Suprapubic skin (tissue), 4 donors: ENCODE data around the gene RARS2. TPM values are rescaled to one million over a fixed set of nuclear protein-coding genes. Genes with fewer than 3 reads are reported as not detected.

Experiments
- DNase-seq, 2 donors: peaks; one replicate each; pipeline ENCODE4 v3.0.0-alpha.2; 2019; ENCODE audit warnings: low spot score in 2 of 2
- H3K27ac ChIP-seq: fragments of 200-600 bp; sonication (generic); one replicate; pipeline ENCODE4 v1.5.1; 2019
- H3K27me3 ChIP-seq: fragments of 200-600 bp; sonication (generic); one replicate; pipeline ENCODE4 v1.5.1; 2019
- H3K36me3 ChIP-seq: fragments of 200-600 bp; sonication (generic); one replicate; pipeline ENCODE4 v1.5.1; 2019
- H3K4me1 ChIP-seq: fragments of 200-600 bp; sonication (generic); one replicate; pipeline ENCODE4 v1.5.1; 2019
- H3K4me3 ChIP-seq: fragments of 200-600 bp; sonication (generic); one replicate; pipeline ENCODE4 v1.5.1; 2019; ENCODE audit warnings: mild to moderate bottlenecking
- H3K9me3 ChIP-seq: fragments of 200-600 bp; sonication (generic); one replicate; pipeline ENCODE4 v1.5.1; 2019
- CTCF ChIP-seq, 2 donors: fragments of 200-600 bp in 1 of 2; fragments of 450-650 bp in 1 of 2; sonication (generic) in 1 of 2; IDR thresholded peaks; one replicate each; pipeline ENCODE4 v1.5.1; 2016 to 2019; ENCODE audit warnings: antibody characterized with exemption in 2 of 2, mild to moderate bottlenecking in 1 of 2, moderate library complexity in 1 of 2
- EP300 ChIP-seq: sonication (generic); formaldehyde crosslinking; IDR thresholded peaks from one replicate; pipeline ENCODE4 v1.6.1; 2017; ENCODE audit warnings: antibody characterized with exemption
- POLR2A ChIP-seq, 2 donors: fragments of 450-650 bp; IDR thresholded peaks; one replicate each; pipeline ENCODE4 v1.6.1; 2017; ENCODE audit warnings: antibody characterized with exemption in 2 of 2, mild to moderate bottlenecking in 2 of 2, moderate library complexity in 2 of 2
- POLR2AphosphoS5 ChIP-seq, 3 donors: sonication (generic); formaldehyde crosslinking; IDR thresholded peaks; one replicate each; pipeline ENCODE4 v1.6.1; 2017; ENCODE audit warnings: antibody characterized with exemption in 3 of 3
- WGBS: methylation state at CpG from one replicate; pipeline ENCODE4 v1.1.5; 2018; 5-methylcytosine and 5-hydroxymethylcytosine counted together
- total RNA-seq, 4 donors: library from RNA; depleted of rRNA; stranded (reverse); fragments of >200 nt; gene quantifications; one replicate each; pipeline ENCODE4 v1.1.0, GENCODE V29; 2016

The RARS2 gene
- total RNA-seq, 4 donors from 2014 or later: 16.4 to 29.6 (median 19.7) TPM

GRCh38 chr6:87633851-87634250, 44.1 kb upstream of the RARS2 start:
- no peaks in the 10 kb centered on the region for H3K9me3 ChIP-seq
- peaks cover 27% of the 10 kb centered on the region for H3K36me3 ChIP-seq
- no peak for DNase-seq
- no peak overlapping the region for H3K4me3 ChIP-seq
- 75% methylated on average over 3 of the region's 3 CpGs for WGBS
- no peaks in the 10 kb centered on the region for H3K27me3 ChIP-seq
- no peaks in the 10 kb centered on the region for H3K4me1 ChIP-seq
- no peak overlapping the region for H3K27ac ChIP-seq
- no peak for TF ChIP-seq POLR2AphosphoS5 (IDR thresholded peaks at IDR 0.05)
- TF ChIP-seq POLR2A (IDR thresholded peaks at IDR 0.05): no peak
- TF ChIP-seq CTCF (IDR thresholded peaks at IDR 0.05): no peak
- no peak for TF ChIP-seq EP300

GRCh38 chr6:87630746-87631145, 41.0 kb upstream of the RARS2 start:
- DNase-seq: no peak
- no peak overlapping the region for H3K27ac ChIP-seq
- no peak for TF ChIP-seq CTCF (IDR thresholded peaks at IDR 0.05)
- no peaks in the 10 kb centered on the region for H3K9me3 ChIP-seq
- H3K27me3 ChIP-seq: no peaks in the 10 kb centered on the region
- no peaks in the 10 kb centered on the region for H3K4me1 ChIP-seq
- H3K4me3 ChIP-seq: no peak overlapping the region
- 98% methylated on average over 1 of the region's 1 CpG for WGBS
- H3K36me3 ChIP-seq: peaks cover 17% of the 10 kb centered on the region

GRCh38 chr6:87628881-87629280, 39.1 kb upstream of the RARS2 start:
- Histone ChIP-seq H3K4me3 (no peak overlapping the region), H3K36me3 (peaks cover 13% of the 10 kb centered on the region), H3K27ac (no peak overlapping the region), H3K4me1 (no peaks in the 10 kb centered on the region), H3K9me3 (no peaks in the 10 kb centered on the region), H3K27me3 (no peaks in the 10 kb centered on the region)
- DNase-seq: no peak
- TF ChIP-seq CTCF (IDR thresholded peaks at IDR 0.05) (no peak), EP300 (no peak), POLR2AphosphoS5 (IDR thresholded peaks at IDR 0.05) (no peak), POLR2A (IDR thresholded peaks at IDR 0.05) (no peak)

DNA sequence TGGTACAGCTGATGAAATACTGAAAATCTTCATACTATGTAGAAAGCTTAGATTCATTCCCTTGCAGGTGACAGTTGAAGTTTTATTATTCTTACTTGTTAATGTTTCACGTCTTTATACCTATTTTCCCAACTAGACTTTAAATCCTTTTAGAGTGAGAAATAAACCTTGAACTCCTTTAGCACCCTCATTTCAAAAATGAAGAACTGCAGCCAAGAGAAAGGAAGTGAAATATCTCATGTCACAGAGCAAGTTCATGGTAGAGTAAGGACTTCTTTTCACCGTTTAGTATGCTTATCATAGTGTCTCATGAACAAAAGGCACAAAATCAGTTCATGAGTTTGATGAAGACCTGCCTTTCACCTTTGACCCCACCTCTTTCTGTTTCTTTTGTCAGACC, 38.6 kb upstream of the RARS2 start:
- H3K9me3 ChIP-seq: no peaks in the 10 kb centered on the region
- TF ChIP-seq POLR2A (IDR thresholded peaks at IDR 0.05): no peak
- no peak for TF ChIP-seq CTCF (IDR thresholded peaks at IDR 0.05)
- no peak for TF ChIP-seq POLR2AphosphoS5 (IDR thresholded peaks at IDR 0.05)
- TF ChIP-seq EP300: no peak
- no peaks in the 10 kb centered on the region for H3K4me1 ChIP-seq
- peaks cover 13% of the 10 kb centered on the region for H3K36me3 ChIP-seq
- no peak for DNase-seq
- 87% methylated on average over 2 of the region's 2 CpGs for WGBS
- no peak overlapping the region for H3K4me3 ChIP-seq
- H3K27ac ChIP-seq: no peak overlapping the region
- H3K27me3 ChIP-seq: no peaks in the 10 kb centered on the region

- H3K36me3 ChIP-seq: peaks cover 22% of the 10 kb centered on the region
- no peak overlapping the region for H3K4me3 ChIP-seq
- no peak overlapping the region for H3K27ac ChIP-seq
- no peaks in the 10 kb centered on the region for H3K4me1 ChIP-seq
- DNase-seq: no peak
- TF ChIP-seq CTCF (IDR thresholded peaks at IDR 0.05): no peak
- no peak for TF ChIP-seq POLR2A (IDR thresholded peaks at IDR 0.05)
- TF ChIP-seq EP300: no peak
- TF ChIP-seq POLR2AphosphoS5 (IDR thresholded peaks at IDR 0.05): no peak
- WGBS: 96% methylated on average over 3 of the region's 3 CpGs
- no peaks in the 10 kb centered on the region for H3K9me3 ChIP-seq
- H3K27me3 ChIP-seq: no peaks in the 10 kb centered on the region
These were observed 33.5 kb upstream of the RARS2 start for GRCh38 chr6:87623248-87623647.
